ENCODE results near the gene DSCAML1.

DSCAML1 gene

DNA sequence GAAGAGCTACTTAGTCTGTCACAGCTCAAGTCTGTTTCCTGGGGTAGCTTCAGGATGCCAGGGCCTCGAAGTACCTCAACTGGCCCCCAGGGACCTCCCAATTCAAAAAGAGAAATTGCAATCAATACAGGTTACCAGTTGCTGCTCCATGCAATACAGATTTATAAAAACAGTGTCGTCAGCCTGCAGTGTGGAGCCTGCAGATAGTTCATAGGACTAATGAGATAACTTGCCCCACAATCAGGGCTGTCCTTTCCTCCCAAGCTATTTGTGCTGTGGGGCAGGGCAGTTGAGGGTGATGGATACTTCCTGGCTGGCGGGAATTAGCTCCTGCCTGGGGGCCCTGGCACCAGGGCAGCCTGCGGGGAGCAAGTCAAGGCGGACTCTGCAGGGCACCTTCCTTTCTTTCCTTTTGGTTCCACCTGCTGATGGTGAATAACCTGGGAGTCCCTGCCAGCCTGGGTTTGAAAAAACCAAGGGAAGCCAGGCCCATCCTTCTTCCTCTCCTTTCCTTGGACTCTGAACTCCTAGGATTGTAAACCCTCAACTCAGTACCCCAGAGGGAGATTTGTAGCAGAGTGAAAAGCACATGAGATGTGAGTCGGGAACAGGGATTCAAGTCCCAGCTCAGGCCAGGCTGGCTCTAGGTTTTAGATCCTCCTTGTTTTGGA lies 252.8 kb downstream of the DSCAML1 start:
- no peak for DNase-seq

- no peak for DNase-seq
Measured at GRCh38 chr11:117541211-117541610, 255.8 kb downstream of the DSCAML1 start.

- DNase-seq = no peak
Measured at GRCh38 chr11:117538263-117539135, 258.5 kb downstream of the DSCAML1 start.

DNA sequence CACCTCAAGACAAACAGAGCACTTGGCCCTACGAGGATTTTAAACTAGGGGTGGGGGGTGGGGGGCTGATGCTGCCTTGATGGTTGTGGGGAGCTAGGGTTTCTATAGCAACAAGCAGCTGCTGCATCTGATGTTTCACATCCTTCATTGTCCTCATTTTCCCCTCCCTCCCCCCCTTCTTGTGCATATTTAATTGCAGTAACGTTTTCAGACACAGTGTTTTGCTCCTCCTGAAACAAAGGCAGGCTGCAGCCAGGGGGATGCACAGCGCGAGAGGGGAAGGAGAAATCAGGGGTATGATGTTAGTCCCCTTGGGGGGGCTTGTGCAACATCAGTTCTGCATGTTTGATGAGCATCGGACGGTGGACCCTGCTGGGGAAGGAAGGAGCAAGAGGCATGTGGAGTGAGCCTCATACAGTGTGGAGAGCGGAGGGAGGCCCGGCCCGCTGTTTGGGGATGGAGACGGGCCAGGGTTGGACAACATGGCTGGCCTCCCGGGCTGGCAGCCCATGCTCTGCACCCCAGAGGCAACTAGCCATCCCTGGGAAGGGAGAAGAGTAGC lies 261.1 kb downstream of the DSCAML1 start:
- DNase-seq = no peak

GRCh38 chr11:117535201-117535849 lies 261.7 kb downstream of the DSCAML1 start:
- DNase-seq = no peak

DNA sequence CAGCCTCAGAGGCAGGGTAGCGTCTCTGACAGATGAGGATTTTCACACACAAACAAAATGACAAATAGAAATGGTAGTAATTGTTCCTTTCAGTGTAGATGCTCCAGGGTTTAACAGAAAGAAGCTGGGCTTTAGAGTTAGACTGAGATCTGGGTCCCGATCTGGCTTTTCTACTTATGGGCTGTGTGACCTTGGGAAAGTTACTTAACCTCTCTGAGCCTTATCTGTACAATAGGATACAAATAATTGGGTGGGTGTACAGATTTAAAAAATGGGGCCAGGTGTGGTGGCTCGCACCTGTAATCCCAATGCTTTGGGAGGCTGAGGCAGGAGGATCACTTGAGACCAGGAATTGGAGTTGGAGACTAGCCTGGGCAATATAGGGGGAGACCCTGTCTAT lies 264.4 kb downstream of the DSCAML1 start:
- no peak for DNase-seq

GRCh38 chr11:117529816-117530215 lies 267.2 kb downstream of the DSCAML1 start:
- DNase-seq = no peak

DNA sequence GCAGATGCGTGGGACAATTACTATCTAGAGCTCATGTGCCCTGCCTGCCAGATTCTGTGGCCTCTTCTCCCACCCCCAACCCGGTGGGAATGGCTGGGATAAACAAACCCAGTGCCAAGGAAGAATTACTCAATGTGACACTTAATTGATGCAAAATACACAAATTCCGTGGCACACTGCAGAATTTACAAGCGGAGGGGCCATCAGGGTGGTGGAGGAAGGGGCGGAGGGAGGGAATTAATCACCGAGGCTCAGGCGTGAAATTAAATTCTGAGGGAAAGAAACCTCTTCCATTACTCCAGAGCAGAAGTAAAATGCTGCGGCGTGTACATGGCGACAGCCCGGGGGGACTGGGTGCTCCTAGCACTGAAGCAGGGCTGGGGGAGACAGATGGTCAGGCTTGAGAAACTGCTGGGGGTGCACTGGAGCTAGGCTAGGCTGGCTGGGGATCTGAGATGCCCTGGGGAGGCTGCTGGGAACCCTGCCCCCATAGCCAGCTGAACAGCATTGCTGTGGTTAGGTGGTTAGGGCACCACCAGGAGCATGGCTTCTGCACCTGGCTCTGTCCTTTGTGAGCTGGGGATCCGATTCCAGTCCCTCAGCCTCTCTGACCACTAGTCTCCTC lies 268.8 kb downstream of the DSCAML1 start:
- DNase-seq = no peak

GRCh38 chr11:117527271-117527670 lies 269.7 kb downstream of the DSCAML1 start:
- no peak for DNase-seq

- DNase-seq = no peak
Measured at GRCh38 chr11:117525866-117526542, 271.0 kb downstream of the DSCAML1 start.

DNA sequence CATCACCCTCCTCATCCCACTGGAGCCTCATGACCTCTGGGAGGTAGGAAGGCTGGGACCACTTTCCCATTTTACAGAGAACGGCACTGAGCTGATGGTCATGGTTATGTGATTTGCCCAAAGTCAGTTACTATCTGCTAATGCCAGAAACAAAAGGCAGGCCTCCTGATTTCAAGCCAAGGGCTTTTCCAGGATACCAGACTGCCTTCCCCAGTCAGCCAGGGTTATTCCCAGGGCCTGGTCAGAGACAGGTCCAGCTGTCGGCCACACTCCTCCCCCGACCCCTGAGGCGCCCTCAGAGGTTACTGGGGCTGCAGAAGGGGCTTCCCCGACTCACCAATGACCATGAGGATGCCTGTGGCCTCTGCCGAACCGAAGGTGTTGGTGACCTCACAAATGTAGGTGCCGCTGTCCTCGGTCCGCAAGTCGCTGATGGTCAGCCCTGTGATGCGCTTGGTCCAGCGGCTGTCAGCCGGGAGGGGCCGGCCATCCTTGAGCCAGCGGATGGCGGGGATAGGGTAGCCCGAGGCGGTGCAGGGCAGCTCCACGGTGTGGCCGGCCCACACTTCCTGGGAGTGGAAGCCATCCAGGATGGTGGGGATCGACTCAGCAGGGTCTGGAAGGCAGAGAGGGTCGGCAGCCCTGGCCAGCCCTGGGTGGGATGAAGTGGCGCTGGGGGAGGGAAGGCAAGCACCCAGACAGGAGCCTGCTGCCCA lies 272.4 kb downstream of the DSCAML1 start:
- DNase-seq = no peak

- peak; percentile 36 for DNase-seq
Measured at GRCh38 chr11:117523680-117524079, 273.3 kb downstream of the DSCAML1 start.

- no peak for DNase-seq
Measured at GRCh38 chr11:117521974-117522373, 275.0 kb downstream of the DSCAML1 start.

- DNase-seq = no peak
Measured at GRCh38 chr11:117520966-117521365, 276.1 kb downstream of the DSCAML1 start.

- peak; percentile 15 for DNase-seq
Measured at GRCh38 chr11:117520201-117520600, 276.8 kb downstream of the DSCAML1 start.

- no peak for DNase-seq
Measured at GRCh38 chr11:117519590-117519989, 277.4 kb downstream of the DSCAML1 start.

GRCh38 chr11:117519170-117519569 lies 277.8 kb downstream of the DSCAML1 start:
- peak; percentile 4 for DNase-seq

GRCh38 chr11:117518455-117518854 lies 278.6 kb downstream of the DSCAML1 start:
- DNase-seq = no peak

GRCh38 chr11:117517097-117517496 lies 279.9 kb downstream of the DSCAML1 start:
- no peak for DNase-seq

DNA sequence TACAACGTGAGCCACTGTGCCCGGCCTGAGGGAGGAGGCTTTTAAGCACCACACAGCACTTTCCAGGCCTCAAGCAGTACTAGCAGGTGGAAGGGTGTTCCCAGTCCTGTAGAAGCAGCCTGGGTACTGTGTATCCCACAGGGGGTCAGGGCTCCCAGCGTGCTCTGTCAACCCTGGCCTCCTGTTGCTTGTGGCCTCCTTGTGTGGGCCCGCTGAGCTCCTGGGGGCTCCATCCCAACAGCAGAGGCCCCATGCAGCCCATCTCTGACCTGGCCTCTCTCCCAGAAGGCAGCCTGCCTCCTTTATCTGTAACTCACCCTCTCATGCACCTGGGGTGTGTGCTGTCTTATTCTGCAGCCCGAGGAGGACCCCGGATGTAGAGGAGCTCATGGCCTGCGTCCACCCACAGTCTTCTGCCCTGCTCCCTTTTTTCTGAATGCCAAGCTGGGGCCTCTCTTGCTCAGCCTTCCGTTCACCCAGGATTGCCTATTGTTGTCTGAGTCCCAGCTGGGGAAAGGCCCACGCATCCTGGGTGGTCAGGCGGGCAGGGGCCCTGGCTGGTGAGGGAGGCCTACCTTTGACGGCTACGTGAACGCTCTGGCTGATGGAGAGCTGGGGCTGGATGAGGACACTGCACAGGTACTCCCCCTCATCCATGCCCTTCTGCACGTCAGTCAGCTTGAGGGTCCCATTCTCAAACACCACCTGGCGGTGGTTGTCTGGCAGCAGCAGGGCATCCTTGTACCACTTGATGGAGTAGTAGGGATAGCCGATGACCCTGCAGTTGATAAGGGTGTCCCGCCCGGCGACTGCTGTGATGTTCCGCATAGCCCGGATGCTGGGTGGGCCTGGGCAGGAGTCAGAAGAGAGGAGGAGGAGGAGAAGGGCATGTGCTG lies 280.9 kb downstream of the DSCAML1 start:
- DNase-seq = no peak
